ENCODE results near the gene CRIM1. TPM values are rescaled to one million over a fixed set of nuclear protein-coding genes. Genes with fewer than 3 reads are reported as not detected.

The CRIM1 gene
- total RNA-seq, 2 experiments from 2014 or later = 11.8 to 12.6 TPM

DNA sequence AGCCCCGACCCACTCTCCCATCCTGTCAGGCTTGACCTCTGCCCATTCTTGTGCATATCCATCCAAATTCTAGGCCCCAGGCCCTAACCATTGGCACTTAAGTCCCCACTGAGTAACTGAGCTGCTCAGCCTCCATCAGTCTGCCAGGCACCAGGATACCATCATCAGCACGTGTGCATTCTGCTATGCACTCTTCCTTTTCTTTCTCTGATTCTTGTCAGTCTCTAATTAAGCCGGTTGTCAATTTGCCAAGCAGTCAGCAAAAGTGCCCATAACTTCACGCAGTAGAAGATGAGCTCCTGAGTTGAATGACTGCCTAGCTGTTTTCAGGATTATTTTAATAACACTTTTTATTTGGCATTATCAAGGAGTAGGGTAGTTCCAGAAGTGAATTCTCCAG, 135.2 kb downstream of the CRIM1 start:
- Mint-ChIP-seq H3K4me1 (peaks cover 5% of the 10 kb centered on the region), H3K9me3 (no peaks in the 10 kb centered on the region), H3K27ac (no peak overlapping the region), H3K36me3 (no peaks in the 10 kb centered on the region), H3K4me3 (no peak overlapping the region), H3K27me3 (no peaks in the 10 kb centered on the region)
- DNase-seq = no peak

DNA sequence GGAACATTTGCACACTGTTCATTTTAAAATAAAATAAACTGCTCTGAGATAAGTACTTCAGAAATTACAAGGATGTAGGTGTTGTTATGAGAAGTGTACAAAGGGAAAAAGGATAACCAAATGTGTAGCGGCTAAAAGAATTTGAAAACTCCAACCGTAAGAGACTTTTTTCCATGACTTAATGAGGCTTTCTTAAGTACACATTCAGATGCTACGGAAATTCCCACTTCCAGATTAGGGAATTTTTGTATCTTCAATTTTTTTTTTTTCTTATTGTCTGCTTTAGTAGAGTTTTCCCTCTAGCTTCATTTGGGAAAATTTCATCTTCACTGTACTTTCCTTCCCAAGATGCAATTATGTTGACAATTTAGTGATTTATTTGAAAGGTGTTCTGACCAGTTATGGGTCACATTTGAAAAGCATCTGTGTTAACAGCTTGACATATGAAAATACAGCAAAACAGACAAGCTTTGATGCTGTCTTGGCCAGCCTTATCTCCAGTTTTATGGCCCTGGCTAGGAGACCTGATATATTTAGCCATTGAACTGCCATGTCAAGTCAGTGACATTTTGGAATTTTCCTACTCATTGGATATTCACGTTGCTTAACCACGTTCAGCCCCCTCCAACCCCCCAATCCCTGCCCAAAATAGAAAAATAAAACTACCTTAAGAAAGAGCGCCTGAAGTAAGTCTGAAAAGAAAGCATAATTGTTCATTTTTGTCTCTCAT, 136.8 kb downstream of the CRIM1 start:
- Mint-ChIP-seq H3K9me3 (no peaks in the 10 kb centered on the region), H3K4me1 (peaks cover 5% of the 10 kb centered on the region), H3K27me3 (no peaks in the 10 kb centered on the region), H3K27ac (no peak overlapping the region), H3K36me3 (no peaks in the 10 kb centered on the region), H3K4me3 (no peak overlapping the region)
- DNase-seq = no peak

DNA sequence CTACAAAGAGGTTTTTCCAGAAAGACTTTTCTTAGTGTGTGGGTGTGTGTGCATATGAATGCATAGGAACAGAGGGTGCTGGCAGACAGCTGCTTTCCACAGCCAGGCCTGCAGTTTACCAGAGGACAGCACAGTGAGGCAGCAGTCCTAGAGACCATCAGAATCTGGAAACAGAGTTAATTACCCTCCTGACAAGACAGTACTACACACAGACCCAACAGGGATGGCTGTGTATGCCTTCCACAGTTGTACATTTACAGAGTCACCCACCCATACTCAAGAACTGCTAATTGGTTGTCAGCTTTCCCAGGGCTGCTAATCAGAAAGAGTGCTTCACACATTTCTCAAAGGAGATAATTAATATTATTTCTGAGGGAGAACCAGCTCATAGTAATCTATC, 137.7 kb downstream of the CRIM1 start:
- no peak overlapping the region for H3K27ac Mint-ChIP-seq
- no peaks in the 10 kb centered on the region for H3K9me3 Mint-ChIP-seq
- no peaks in the 10 kb centered on the region for H3K36me3 Mint-ChIP-seq
- H3K4me3 Mint-ChIP-seq = no peak overlapping the region
- H3K27me3 Mint-ChIP-seq = no peaks in the 10 kb centered on the region
- DNase-seq = no peak
- H3K4me1 Mint-ChIP-seq = peaks cover 5% of the 10 kb centered on the region

DNA sequence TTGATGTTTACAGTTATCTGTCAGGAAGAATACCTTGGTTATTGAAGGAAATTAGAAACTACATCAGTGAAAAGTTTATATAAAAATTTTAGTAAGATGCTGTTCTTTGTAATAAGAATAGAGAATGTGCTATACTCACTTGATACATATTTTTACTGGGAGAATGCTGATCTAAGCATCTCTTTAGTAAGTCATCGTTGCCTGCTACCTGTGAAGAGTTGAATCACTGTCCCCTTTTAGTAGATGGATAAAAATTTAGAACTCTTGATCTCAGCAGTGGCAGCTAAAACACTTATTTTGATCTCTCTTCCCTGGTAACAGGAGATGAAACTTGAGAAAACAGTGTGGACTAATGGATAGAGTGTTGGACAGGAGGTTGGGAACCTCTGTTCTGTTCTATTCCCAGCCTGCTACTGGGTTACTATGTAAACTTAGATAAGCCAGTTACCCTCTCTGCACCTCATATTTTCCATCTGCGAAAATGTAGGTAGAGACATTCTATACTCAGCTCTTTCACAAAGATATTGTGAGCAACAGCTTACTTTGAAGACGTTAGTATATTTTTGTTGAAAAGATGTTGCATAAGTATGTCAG, 142.1 kb downstream of the CRIM1 start:
- Mint-ChIP-seq H3K27me3 (no peaks in the 10 kb centered on the region), H3K4me1 (peaks cover 4% of the 10 kb centered on the region), H3K9me3 (no peaks in the 10 kb centered on the region), H3K4me3 (no peak overlapping the region), H3K27ac (no peak overlapping the region), H3K36me3 (peaks cover 2% of the 10 kb centered on the region)
- DNase-seq = no peak

DNA sequence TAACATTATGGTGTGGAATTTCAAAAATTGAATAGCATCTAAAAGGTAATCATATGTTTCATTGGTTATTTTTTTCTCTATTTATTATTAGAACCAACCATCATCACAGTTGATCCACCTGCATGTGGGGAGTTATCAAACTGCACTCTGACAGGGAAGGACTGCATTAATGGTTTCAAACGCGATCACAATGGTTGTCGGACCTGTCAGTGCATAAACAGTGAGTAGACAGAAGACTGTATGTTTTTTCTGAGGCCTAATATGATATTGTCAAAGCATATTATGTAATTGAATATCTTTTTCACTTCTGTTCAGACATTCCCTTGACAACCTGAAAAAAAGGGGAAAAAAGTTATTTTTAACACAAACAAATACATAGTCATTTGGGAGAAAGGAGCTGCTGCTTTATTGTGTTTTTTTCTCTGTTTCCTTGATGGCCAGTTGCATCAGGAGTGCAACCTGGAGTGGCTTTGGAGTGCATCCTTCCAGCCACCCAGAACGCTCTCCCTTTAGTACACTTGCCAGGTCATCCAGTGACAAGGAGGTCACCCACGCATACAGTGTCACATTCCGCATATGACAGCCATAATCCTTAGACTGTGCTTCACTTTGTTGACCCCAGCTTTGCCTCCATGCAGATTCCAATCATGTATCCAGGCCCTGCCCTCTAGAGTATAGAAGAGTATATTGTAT, 143.7 kb downstream of the CRIM1 start:
- no peak for DNase-seq

DNA sequence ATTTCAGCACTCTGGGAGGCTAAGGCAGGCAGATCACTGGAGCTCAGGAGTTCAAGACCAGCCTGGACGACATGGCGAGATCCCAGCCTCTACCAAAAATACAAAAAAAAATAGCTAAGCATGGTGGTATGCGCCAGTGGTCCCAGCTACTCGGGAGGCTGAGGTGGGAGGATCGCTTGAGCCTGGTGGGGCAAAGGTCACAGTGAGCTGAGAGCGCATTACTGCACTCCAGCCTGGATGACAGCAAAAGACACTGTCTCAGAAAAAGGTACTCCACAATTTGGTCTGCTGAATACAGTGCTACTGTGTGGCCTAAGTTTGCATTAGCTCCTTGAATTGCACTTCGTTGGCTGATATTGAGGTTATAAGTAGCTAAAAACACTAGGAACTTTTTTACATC, 144.5 kb downstream of the CRIM1 start:
- no peaks in the 10 kb centered on the region for H3K27me3 Mint-ChIP-seq
- no peak overlapping the region for H3K4me3 Mint-ChIP-seq
- no peaks in the 10 kb centered on the region for H3K4me1 Mint-ChIP-seq
- no peak overlapping the region for H3K27ac Mint-ChIP-seq
- DNase-seq = no peak
- no peaks in the 10 kb centered on the region for H3K9me3 Mint-ChIP-seq
- H3K36me3 Mint-ChIP-seq = peaks cover 2% of the 10 kb centered on the region

More for the DNA sequence above, 143.7 kb downstream of the CRIM1 start:
- H3K4me1 Mint-ChIP-seq = no peaks in the 10 kb centered on the region
- peaks cover 2% of the 10 kb centered on the region for H3K36me3 Mint-ChIP-seq
- H3K27ac Mint-ChIP-seq = no peak overlapping the region
- H3K27me3 Mint-ChIP-seq = no peaks in the 10 kb centered on the region
- no peak overlapping the region for H3K4me3 Mint-ChIP-seq
- H3K9me3 Mint-ChIP-seq = no peaks in the 10 kb centered on the region

DNA sequence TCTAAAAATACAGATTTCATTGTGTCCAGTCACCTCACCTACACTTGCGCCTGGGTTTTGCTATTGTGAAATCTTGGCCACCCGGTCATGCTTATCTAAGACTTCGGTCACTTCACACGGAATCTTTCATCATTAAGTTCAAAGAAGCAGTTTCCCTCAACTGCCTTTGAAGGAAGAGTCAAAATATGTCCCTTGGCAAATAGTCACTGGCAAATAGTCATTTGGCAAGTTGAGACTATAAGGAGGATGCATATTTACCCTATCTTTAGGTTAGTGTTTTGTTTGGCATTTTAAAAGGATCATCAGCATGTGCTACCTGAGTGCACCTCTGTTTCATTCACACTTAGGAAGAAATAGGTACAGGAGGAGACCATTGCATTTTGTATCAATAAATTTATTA, 146.5 kb downstream of the CRIM1 start:
- H3K27me3 Mint-ChIP-seq = no peaks in the 10 kb centered on the region
- H3K27ac Mint-ChIP-seq = no peak overlapping the region
- no peaks in the 10 kb centered on the region for H3K4me1 Mint-ChIP-seq
- H3K9me3 Mint-ChIP-seq = no peaks in the 10 kb centered on the region
- no peak overlapping the region for H3K4me3 Mint-ChIP-seq
- DNase-seq = no peak
- H3K36me3 Mint-ChIP-seq = peaks cover 2% of the 10 kb centered on the region

DNA sequence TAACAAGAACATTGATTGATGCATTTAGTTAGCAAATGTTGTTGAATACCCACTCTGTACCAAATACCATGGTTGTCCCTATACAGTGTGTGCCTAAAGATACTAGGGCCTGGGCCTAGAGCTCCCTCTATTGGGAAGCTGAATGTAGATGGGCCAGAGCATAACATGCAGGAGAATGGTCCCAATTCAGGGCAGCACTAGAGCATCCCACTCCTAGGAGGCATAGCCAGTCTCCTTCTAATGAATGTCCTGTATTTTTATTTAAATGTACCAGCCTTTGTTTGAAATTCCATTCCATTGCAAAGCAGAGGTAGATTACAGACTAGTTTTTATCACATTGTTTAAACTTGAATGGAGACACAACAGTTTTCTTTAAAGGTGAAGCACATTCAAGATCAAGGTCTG, 151.8 kb downstream of the CRIM1 start:
- H3K27me3 Mint-ChIP-seq = no peaks in the 10 kb centered on the region
- H3K9me3 Mint-ChIP-seq = no peaks in the 10 kb centered on the region
- peak; percentile 16 for DNase-seq
- H3K27ac Mint-ChIP-seq = no peak overlapping the region
- peaks cover 2% of the 10 kb centered on the region for H3K36me3 Mint-ChIP-seq
- H3K4me3 Mint-ChIP-seq = no peak overlapping the region
- no peaks in the 10 kb centered on the region for H3K4me1 Mint-ChIP-seq

DNA sequence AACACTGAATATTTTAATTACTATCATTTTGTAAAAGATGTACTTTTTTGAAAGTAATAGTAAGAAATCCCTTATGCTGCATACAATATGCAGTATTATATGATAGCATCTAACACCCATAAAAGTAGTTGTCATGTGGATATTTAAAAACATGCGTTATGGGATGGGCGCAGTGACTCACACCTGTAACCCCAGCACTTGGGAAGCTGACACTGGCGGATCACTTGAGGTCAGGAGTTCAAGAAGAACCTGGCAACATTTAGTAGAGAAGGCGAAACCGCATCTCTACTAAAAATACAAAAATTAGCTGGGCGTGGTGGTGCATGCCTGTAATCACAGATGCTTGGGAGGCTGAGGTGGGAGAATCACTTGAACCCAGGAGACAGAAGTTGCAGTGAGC, 153.5 kb downstream of the CRIM1 start:
- peaks cover 6% of the 10 kb centered on the region for H3K36me3 Mint-ChIP-seq
- H3K27me3 Mint-ChIP-seq = no peaks in the 10 kb centered on the region
- H3K9me3 Mint-ChIP-seq = no peaks in the 10 kb centered on the region
- no peak overlapping the region for H3K4me3 Mint-ChIP-seq
- DNase-seq = no peak
- no peaks in the 10 kb centered on the region for H3K4me1 Mint-ChIP-seq
- H3K27ac Mint-ChIP-seq = no peak overlapping the region

DNA sequence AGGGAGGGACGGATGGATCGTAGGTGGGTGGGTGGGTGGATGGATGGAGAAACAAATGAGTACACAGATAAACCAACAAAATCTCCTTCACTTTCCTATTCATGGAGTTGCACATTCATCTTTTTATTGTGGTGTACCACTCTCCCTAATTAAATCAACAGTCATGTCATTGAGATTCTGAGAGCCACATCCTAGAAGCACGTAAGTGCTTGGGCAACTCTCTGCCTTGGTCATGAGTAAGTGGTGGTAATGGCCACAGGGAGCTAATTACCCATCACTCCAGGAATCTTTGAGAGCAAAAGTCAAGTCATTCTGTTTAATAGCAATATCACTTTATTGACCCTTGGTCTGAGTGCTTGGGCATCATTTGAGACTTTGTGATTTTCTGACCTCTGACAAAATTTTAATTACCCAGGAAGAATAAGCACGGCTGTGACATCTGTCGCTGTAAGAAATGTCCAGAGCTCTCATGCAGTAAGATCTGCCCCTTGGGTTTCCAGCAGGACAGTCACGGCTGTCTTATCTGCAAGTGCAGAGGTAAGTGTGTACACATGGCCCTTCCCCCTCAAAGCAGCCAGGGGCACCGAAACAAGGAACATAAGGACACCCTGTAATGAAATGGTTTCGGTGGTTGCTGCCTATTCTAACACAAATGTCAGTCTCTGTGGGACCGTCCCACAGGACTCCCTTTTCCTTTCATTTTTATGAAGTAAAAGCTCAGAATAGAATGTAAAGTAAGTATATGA, 156.5 kb downstream of the CRIM1 start:
- DNase-seq = no peak
- H3K4me1 Mint-ChIP-seq = no peaks in the 10 kb centered on the region
- H3K36me3 Mint-ChIP-seq = peaks cover 18% of the 10 kb centered on the region
- H3K4me3 Mint-ChIP-seq = no peak overlapping the region
- H3K9me3 Mint-ChIP-seq = no peaks in the 10 kb centered on the region
- no peak overlapping the region for H3K27ac Mint-ChIP-seq
- no peaks in the 10 kb centered on the region for H3K27me3 Mint-ChIP-seq

DNA sequence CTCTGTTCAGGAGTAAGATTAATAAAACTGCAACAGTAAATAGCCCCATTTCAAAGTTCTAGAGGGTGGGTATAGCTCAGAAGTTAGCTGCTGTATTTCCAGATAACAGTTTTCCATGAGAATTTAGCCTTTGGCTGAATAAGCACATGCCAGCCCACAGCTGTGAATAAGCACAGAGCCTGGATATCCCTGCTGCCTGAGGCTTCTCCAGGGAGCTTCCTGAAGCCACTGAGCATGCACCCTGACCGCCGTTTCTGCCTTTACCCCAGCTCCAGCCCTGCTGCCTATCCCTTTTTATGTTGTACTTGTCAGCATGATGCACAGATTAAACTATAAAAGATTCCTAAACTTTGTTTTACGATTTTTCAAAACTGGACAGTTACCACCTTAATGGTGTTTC, 157.1 kb downstream of the CRIM1 start:
- no peaks in the 10 kb centered on the region for H3K4me1 Mint-ChIP-seq
- H3K27me3 Mint-ChIP-seq = no peaks in the 10 kb centered on the region
- DNase-seq = no peak
- peaks cover 24% of the 10 kb centered on the region for H3K36me3 Mint-ChIP-seq
- no peak overlapping the region for H3K27ac Mint-ChIP-seq
- no peak overlapping the region for H3K4me3 Mint-ChIP-seq
- H3K9me3 Mint-ChIP-seq = no peaks in the 10 kb centered on the region

DNA sequence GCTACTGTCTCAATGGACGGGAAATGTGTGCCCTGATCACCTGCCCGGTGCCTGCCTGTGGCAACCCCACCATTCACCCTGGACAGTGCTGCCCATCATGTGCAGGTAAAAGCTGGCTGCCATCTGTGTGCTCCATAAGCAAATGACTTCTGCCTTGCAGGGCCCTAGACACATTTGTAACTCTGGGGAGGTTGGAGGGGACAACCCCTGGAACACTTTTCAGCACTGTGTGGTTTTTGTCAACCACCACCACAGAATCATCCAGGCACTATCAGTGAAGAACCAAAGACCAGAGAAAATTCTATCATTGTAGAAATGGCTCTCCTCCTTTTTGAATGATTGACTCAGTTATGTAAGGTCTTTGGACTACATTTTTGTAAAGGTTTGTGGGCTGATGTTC, 158.1 kb downstream of the CRIM1 start:
- H3K4me1 Mint-ChIP-seq = no peaks in the 10 kb centered on the region
- H3K27me3 Mint-ChIP-seq = no peaks in the 10 kb centered on the region
- H3K9me3 Mint-ChIP-seq = no peaks in the 10 kb centered on the region
- DNase-seq = no peak
- peaks cover 24% of the 10 kb centered on the region for H3K36me3 Mint-ChIP-seq
- H3K4me3 Mint-ChIP-seq = no peak overlapping the region
- no peak overlapping the region for H3K27ac Mint-ChIP-seq

DNA sequence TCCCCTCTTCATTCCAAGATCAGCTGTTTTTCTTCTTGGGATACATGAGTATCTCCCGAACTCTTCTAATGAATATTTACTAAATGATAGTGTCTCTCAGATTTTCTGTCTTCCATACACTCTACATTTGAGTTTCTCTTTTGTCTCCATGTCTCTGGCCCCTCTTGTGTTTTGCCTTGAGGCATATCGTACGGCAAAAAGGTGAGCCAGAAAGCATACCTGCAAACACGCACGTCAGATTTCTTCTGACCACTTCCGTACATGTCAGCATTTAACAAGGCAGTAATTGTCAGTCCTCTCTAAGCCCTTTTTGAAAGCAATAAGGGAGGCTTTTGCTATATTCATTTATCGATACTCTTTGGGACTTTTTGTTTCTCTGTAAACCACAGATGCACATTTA, 160.0 kb downstream of the CRIM1 start:
- no peak for DNase-seq
- Mint-ChIP-seq H3K36me3 (peaks cover 32% of the 10 kb centered on the region), H3K4me3 (no peak overlapping the region), H3K27me3 (no peaks in the 10 kb centered on the region), H3K9me3 (no peaks in the 10 kb centered on the region), H3K4me1 (no peaks in the 10 kb centered on the region), H3K27ac (no peak overlapping the region)

DNA sequence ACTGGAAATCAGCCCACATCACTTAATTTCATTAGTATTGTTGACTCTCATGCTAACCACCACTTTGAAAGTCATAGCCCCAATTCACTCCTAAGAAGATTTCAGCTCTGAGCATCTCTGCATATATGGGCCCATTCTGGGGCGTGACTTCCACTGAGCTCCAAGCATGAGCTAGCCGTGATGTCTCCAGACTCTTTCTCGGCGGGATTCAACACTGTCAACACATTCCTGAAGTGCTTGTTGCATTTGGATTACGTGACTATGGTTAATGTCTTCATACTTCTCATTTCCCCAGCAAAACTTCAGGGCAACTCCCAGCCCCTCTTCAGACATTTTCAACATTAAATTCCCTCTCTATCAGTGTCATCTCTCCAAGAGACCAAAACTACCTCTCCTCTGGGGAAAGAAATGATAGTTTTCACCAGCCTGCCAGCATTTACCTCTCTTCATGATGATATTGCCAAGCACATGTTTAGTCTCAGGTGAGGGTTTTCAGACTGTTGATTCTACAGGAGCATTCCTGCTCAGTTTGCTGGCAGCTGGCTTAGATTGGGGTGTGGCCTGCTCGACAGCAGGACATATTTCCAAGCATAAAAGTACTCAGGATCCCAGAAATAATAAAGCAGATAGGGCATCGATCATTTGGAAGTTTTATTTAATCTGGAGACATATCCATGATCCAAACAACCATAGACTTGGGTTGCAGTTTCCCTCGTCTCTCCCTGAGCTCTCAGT, 160.7 kb downstream of the CRIM1 start:
- no peak for DNase-seq
- Mint-ChIP-seq H3K27me3 (no peaks in the 10 kb centered on the region), H3K4me1 (no peaks in the 10 kb centered on the region), H3K9me3 (no peaks in the 10 kb centered on the region), H3K27ac (no peak overlapping the region), H3K36me3 (peaks cover 32% of the 10 kb centered on the region), H3K4me3 (no peak overlapping the region)

DNA sequence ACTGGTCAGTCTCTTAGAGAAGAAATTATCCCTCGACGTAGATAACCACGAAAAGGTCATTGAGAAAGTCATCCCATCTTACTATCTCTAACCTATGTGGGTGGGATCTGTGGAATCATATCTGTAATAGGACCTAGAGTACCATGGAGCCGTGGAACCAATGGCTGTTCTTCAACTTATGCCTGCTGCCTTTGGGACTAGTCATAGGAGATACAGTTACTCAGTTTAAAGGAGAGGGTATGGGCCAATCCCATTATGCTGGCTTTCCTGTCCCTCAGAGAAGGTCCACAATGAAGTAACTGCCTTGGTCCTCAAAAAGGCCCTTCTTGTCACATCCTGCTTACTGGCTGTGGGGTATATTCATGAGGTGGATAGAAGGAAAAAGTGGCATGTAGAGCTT, 164.9 kb downstream of the CRIM1 start:
- Mint-ChIP-seq H3K36me3 (peaks cover 40% of the 10 kb centered on the region), H3K27ac (no peak overlapping the region), H3K4me1 (no peaks in the 10 kb centered on the region), H3K9me3 (no peaks in the 10 kb centered on the region), H3K4me3 (no peak overlapping the region), H3K27me3 (no peaks in the 10 kb centered on the region)
- no peak for DNase-seq
